MG63 (cell line): ENCODE data around the gene ASIC4. TPM values are rescaled to one million over a fixed set of nuclear protein-coding genes. Genes with fewer than 3 reads are reported as not detected.

Source experiments
- DNase-seq: peaks from one replicate; pipeline ENCODE4 v3.0.0-alpha.2; 2020
- H3K27me3 ChIP-seq: fragments of 250-450 bp; sonication (Bioruptor Pico); 2 replicates; pipeline ENCODE4 v1.5.1; 2020; ENCODE audit warnings: mild to moderate bottlenecking, moderate library complexity
- H3K36me3 ChIP-seq: fragments of 250-450 bp; sonication (Bioruptor Pico); 2 replicates; pipeline ENCODE4 v1.5.1; 2020; ENCODE audit warnings: mild to moderate bottlenecking, moderate library complexity
- H3K4me3 ChIP-seq: fragments of 250-450 bp; sonication (Bioruptor Pico); 2 replicates; pipeline ENCODE4 v1.5.1; 2020; ENCODE audit warnings: mild to moderate bottlenecking, moderate library complexity
- H3K9me3 ChIP-seq: fragments of 250-450 bp; sonication (Bioruptor Pico); 2 replicates; pipeline ENCODE4 v1.5.1; 2020; ENCODE audit warnings: mild to moderate bottlenecking, moderate library complexity
- total RNA-seq: library from RNA; depleted of rRNA; stranded (reverse); fragments of >200 nt; shearing (Covaris generic); gene quantifications from 2 replicates; pipeline ENCODE4 v1.2.3, GENCODE V29; 2014; ENCODE audit warnings: low replicate concordance

ASIC4 gene
- total RNA-seq, 1 experiment from 2014 or later = not detected

- H3K36me3 ChIP-seq = no peaks in the 10 kb centered on the region
- H3K9me3 ChIP-seq = no peaks in the 10 kb centered on the region
- DNase-seq = no peak
- no peak overlapping the region for H3K4me3 ChIP-seq
- H3K27me3 ChIP-seq = peaks cover 10% of the 10 kb centered on the region
These were observed 19.8 kb downstream of the ASIC4 start for GRCh38 chr2:219533930-219534661.

GRCh38 chr2:219536425-219536824 lies 22.1 kb downstream of the ASIC4 start:
- no peak for DNase-seq
- peaks cover 11% of the 10 kb centered on the region for H3K36me3 ChIP-seq
- H3K4me3 ChIP-seq = no peak overlapping the region
- no peaks in the 10 kb centered on the region for H3K9me3 ChIP-seq
- H3K27me3 ChIP-seq = no peaks in the 10 kb centered on the region

- no peak for DNase-seq
- Histone ChIP-seq H3K36me3 (peaks cover 15% of the 10 kb centered on the region), H3K27me3 (no peaks in the 10 kb centered on the region), H3K4me3 (no peak overlapping the region), H3K9me3 (no peaks in the 10 kb centered on the region)
These were observed 22.7 kb downstream of the ASIC4 start for GRCh38 chr2:219536967-219537366.

GRCh38 chr2:219537657-219538488 lies 23.6 kb downstream of the ASIC4 start:
- Histone ChIP-seq H3K4me3 (no peak overlapping the region), H3K36me3 (peaks cover 15% of the 10 kb centered on the region), H3K9me3 (no peaks in the 10 kb centered on the region), H3K27me3 (no peaks in the 10 kb centered on the region)
- DNase-seq = no peak

- Histone ChIP-seq H3K4me3 (no peak overlapping the region), H3K36me3 (peaks cover 15% of the 10 kb centered on the region), H3K9me3 (no peaks in the 10 kb centered on the region), H3K27me3 (no peaks in the 10 kb centered on the region)
- no peak for DNase-seq
These were observed 24.2 kb downstream of the ASIC4 start for GRCh38 chr2:219538504-219538951.

- DNase-seq = no peak
- Histone ChIP-seq H3K36me3 (peaks cover 15% of the 10 kb centered on the region), H3K9me3 (no peaks in the 10 kb centered on the region), H3K4me3 (no peak overlapping the region), H3K27me3 (no peaks in the 10 kb centered on the region)
These were observed 24.9 kb downstream of the ASIC4 start for GRCh38 chr2:219538956-219539788.

GRCh38 chr2:219539926-219540678 lies 25.8 kb downstream of the ASIC4 start:
- Histone ChIP-seq H3K4me3 (no peak overlapping the region), H3K36me3 (peaks cover 15% of the 10 kb centered on the region), H3K27me3 (no peaks in the 10 kb centered on the region), H3K9me3 (no peaks in the 10 kb centered on the region)
- no peak for DNase-seq

GRCh38 chr2:219540784-219541504 lies 26.7 kb downstream of the ASIC4 start:
- H3K36me3 ChIP-seq = peaks cover 15% of the 10 kb centered on the region
- no peak overlapping the region for H3K4me3 ChIP-seq
- H3K27me3 ChIP-seq = no peaks in the 10 kb centered on the region
- no peaks in the 10 kb centered on the region for H3K9me3 ChIP-seq
- no peak for DNase-seq

GRCh38 chr2:219541611-219542180 lies 27.4 kb downstream of the ASIC4 start:
- DNase-seq = no peak
- H3K27me3 ChIP-seq = no peaks in the 10 kb centered on the region
- no peaks in the 10 kb centered on the region for H3K9me3 ChIP-seq
- no peak overlapping the region for H3K4me3 ChIP-seq
- H3K36me3 ChIP-seq = peaks cover 15% of the 10 kb centered on the region

GRCh38 chr2:219542931-219543595 lies 28.8 kb downstream of the ASIC4 start:
- DNase-seq = peak; percentile 43
- H3K27me3 ChIP-seq = no peaks in the 10 kb centered on the region
- H3K4me3 ChIP-seq = peak overlapping the region; percentile 58
- H3K36me3 ChIP-seq = peaks cover 15% of the 10 kb centered on the region
- no peaks in the 10 kb centered on the region for H3K9me3 ChIP-seq

GRCh38 chr2:219543596-219544358 lies 29.5 kb downstream of the ASIC4 start, which contains the start of the genes CHPF and TMEM198:
CHPF (minus strand) TSS chr2:219543809; CDS start chr2:219543538, 271 bp downstream.
TMEM198 (plus strand) TSS chr2:219544028; CDS start chr2:219544728, 700 bp downstream.
- peaks cover 15% of the 10 kb centered on the region for H3K36me3 ChIP-seq
- H3K9me3 ChIP-seq = no peaks in the 10 kb centered on the region
- peak within 1 kb of the TSS; percentile 58 for H3K4me3 ChIP-seq
- peak; percentile 98 for DNase-seq
- H3K27me3 ChIP-seq = no peaks in the 10 kb centered on the region

GRCh38 chr2:219544567-219544966 lies 30.3 kb downstream of the ASIC4 start:
- Histone ChIP-seq H3K4me3 (peak overlapping the region; percentile 58), H3K9me3 (no peaks in the 10 kb centered on the region), H3K27me3 (no peaks in the 10 kb centered on the region), H3K36me3 (peaks cover 15% of the 10 kb centered on the region)
- DNase-seq = no peak

- Histone ChIP-seq H3K4me3 (no peak overlapping the region), H3K27me3 (no peaks in the 10 kb centered on the region), H3K9me3 (no peaks in the 10 kb centered on the region), H3K36me3 (peaks cover 14% of the 10 kb centered on the region)
- no peak for DNase-seq
These were observed 31.1 kb downstream of the ASIC4 start for GRCh38 chr2:219545295-219545942.

- peaks cover 8% of the 10 kb centered on the region for H3K36me3 ChIP-seq
- H3K4me3 ChIP-seq = no peak overlapping the region
- no peak for DNase-seq
- H3K27me3 ChIP-seq = no peaks in the 10 kb centered on the region
- no peaks in the 10 kb centered on the region for H3K9me3 ChIP-seq
These were observed 31.7 kb downstream of the ASIC4 start for GRCh38 chr2:219545943-219546352.
